ENCODE measurements around the gene CD200R1. TPM values are rescaled to one million over a fixed set of nuclear protein-coding genes. Genes with fewer than 3 reads are reported as not detected.

The CD200R1 gene
- total RNA-seq (2014; rRNA removed; shearing (Covaris generic)) (0.38 TPM in 1 of 2 replicates, not detected in the other), polyA plus RNA-seq (2016; fragmentation: Nextera tagmentation; extraction: Ambion mirVana) (not detected in 2 replicates)

- Histone ChIP-seq H3F3A (ENCODE audit: insufficient read depth) (no peaks in the 10 kb centered on the region), H2AFZ (no peak within 1 kb of the TSS), H3K9ac (no peak within 1 kb of the TSS), H4K20me1 (ENCODE audit: insufficient read depth) (no peaks in the 10 kb centered on the region), H3K27me3 (replicated peaks; ENCODE audit: insufficient read depth) (no peaks in the 10 kb centered on the region), H3K79me2 (ENCODE audit: insufficient read depth) (no peaks in the 10 kb centered on the region), H3K36me3 (ENCODE audit: low read depth) (no peaks in the 10 kb centered on the region), H3K27ac (no peak within 1 kb of the TSS), H3K4me1 (ENCODE audit: insufficient read depth) (no peaks in the 10 kb centered on the region), H3K4me3 (no peak within 1 kb of the TSS), H3K4me2 (ENCODE audit: unreplicated experiment) (no peak within 1 kb of the TSS), H3K9me2 (ENCODE audit: insufficient read depth) (no peaks in the 10 kb centered on the region), H3K9me3 (ENCODE audit: low read depth) (no peaks in the 10 kb centered on the region)
- in situ Hi-C loops (cut with MboI), result loop anchor here (10.0 kb wide), 1 partner anchor 240 kb away; no protein-coding TSS in a partner anchor
- no peak for TF ChIP-seq EZH2 (IDR thresholded peaks at IDR 0.05; ENCODE audit: insufficient read depth, poor library complexity, severe bottlenecking)
- TF ChIP-seq EZH2phosphoT487 (IDR thresholded peaks at IDR 0.05; ENCODE audit: insufficient read depth, low read depth), result no peak
- no peak for DNase-seq
- WGBS, 2 experiments (ENCODE audit: low coverage in 1 of 2, low lambda C conversion rate in 2 of 2, missing lambda C conversion rate in 2 of 2), result 53 to 58% methylated on average over 5 of the region's 5 CpGs
These were observed at the start of gene CD200R1 for GRCh38 chr3:112974894-112975293. Gene CD200R1, minus strand, starts transcription at chr3:112975103. Its CDS starts 246 bp downstream, at chr3:112974857.

- H3K9me3 ChIP-seq (ENCODE audit: low read depth), result no peaks in the 10 kb centered on the region
- no peaks in the 10 kb centered on the region for H3K27me3 ChIP-seq (replicated peaks; ENCODE audit: insufficient read depth)
- H3F3A ChIP-seq (ENCODE audit: insufficient read depth), result peaks cover 10% of the 10 kb centered on the region; the same call in 1 of the 2 replicates
- peaks cover 6% of the 10 kb centered on the region; the same call in 1 of the 2 replicates for H3K36me3 ChIP-seq (ENCODE audit: low read depth)
- H3K4me3 ChIP-seq, result no peak overlapping the region
- in situ Hi-C loops (cut with MboI), result no loop called here
- no peaks in the 10 kb centered on the region for H3K9me2 ChIP-seq (ENCODE audit: insufficient read depth)
- no peak for DNase-seq
- no peak overlapping the region for H3K9ac ChIP-seq
- no peaks in the 10 kb centered on the region for H4K20me1 ChIP-seq (ENCODE audit: insufficient read depth)
- H3K4me1 ChIP-seq (ENCODE audit: insufficient read depth), result peaks cover 18% of the 10 kb centered on the region
- H3K27ac ChIP-seq, result no peak overlapping the region
- H2AFZ ChIP-seq, result no peak overlapping the region
- 94 to 97% methylated on average over 2 of the region's 2 CpGs for WGBS, 2 experiments (ENCODE audit: low coverage in 1 of 2, low lambda C conversion rate in 2 of 2, missing lambda C conversion rate in 2 of 2)
- H3K4me2 ChIP-seq (ENCODE audit: unreplicated experiment), result no peak overlapping the region
- peaks cover 38% of the 10 kb centered on the region for H3K79me2 ChIP-seq (ENCODE audit: insufficient read depth)
- no peak for TF ChIP-seq EZH2 (IDR thresholded peaks at IDR 0.05; ENCODE audit: insufficient read depth, poor library complexity, severe bottlenecking)
- no peak for TF ChIP-seq EZH2phosphoT487 (IDR thresholded peaks at IDR 0.05; ENCODE audit: insufficient read depth, low read depth)
These were observed 46.6 kb upstream of the CD200R1 start for GRCh38 chr3:113021471-113021870.

- Histone ChIP-seq H3K9me2 (ENCODE audit: insufficient read depth) (no peaks in the 10 kb centered on the region), H3K9ac (peak overlapping the region; percentile 97), H2AFZ (peak overlapping the region; percentile 85), H3K27me3 (replicated peaks; ENCODE audit: insufficient read depth) (no peaks in the 10 kb centered on the region), H3K9me3 (ENCODE audit: low read depth) (no peaks in the 10 kb centered on the region), H3K4me2 (ENCODE audit: unreplicated experiment) (peak overlapping the region; percentile 99), H3K36me3 (ENCODE audit: low read depth) (peaks cover 16% of the 10 kb centered on the region; the same call in 1 of the 2 replicates), H4K20me1 (ENCODE audit: insufficient read depth) (no peaks in the 10 kb centered on the region), H3K27ac (peak overlapping the region; percentile 93), H3K4me3 (peak overlapping the region; percentile 100), H3K4me1 (ENCODE audit: insufficient read depth) (peaks cover 18% of the 10 kb centered on the region), H3F3A (ENCODE audit: insufficient read depth) (peaks cover 10% of the 10 kb centered on the region; the same call in 1 of the 2 replicates), H3K79me2 (ENCODE audit: insufficient read depth) (peaks cover 58% of the 10 kb centered on the region)
- TF ChIP-seq EZH2phosphoT487 (IDR thresholded peaks at IDR 0.05; ENCODE audit: insufficient read depth, low read depth) (no peak), EZH2 (IDR thresholded peaks at IDR 0.05; ENCODE audit: insufficient read depth, poor library complexity, severe bottlenecking) (no peak)
- DNase-seq, result peak; percentile 98
- in situ Hi-C loops (cut with MboI), result no loop called here
- whole genome bisulfite sequencing, 2 experiments (ENCODE audit: low coverage in 1 of 2, low lambda C conversion rate in 2 of 2, missing lambda C conversion rate in 2 of 2), result 3% methylated on average over 52 to 54 of the region's 63 CpGs
These were observed 44.6 kb upstream of the CD200R1 start for GRCh38 chr3:113019182-113020137.

GRCh38 chr3:113018536-113019181 is 43.8 kb upstream of the CD200R1 start:
- Histone ChIP-seq H3K36me3 (ENCODE audit: low read depth) (peaks cover 18% of the 10 kb centered on the region), H3K9ac (peak overlapping the region; percentile 97), H3K79me2 (ENCODE audit: insufficient read depth) (peaks cover 66% of the 10 kb centered on the region), H2AFZ (peak overlapping the region; percentile 85), H3K9me3 (ENCODE audit: low read depth) (no peaks in the 10 kb centered on the region), H3F3A (ENCODE audit: insufficient read depth) (peaks cover 10% of the 10 kb centered on the region; the same call in 1 of the 2 replicates), H3K27me3 (replicated peaks; ENCODE audit: insufficient read depth) (no peaks in the 10 kb centered on the region), H3K9me2 (ENCODE audit: insufficient read depth) (no peaks in the 10 kb centered on the region), H3K4me3 (peak overlapping the region; percentile 100), H3K4me2 (ENCODE audit: unreplicated experiment) (peak overlapping the region; percentile 99), H3K4me1 (ENCODE audit: insufficient read depth) (peaks cover 18% of the 10 kb centered on the region), H3K27ac (peak overlapping the region; percentile 93), H4K20me1 (ENCODE audit: insufficient read depth) (no peaks in the 10 kb centered on the region)
- peak; percentile 72 for DNase-seq
- WGBS, 2 experiments (ENCODE audit: low coverage in 1 of 2, low lambda C conversion rate in 2 of 2, missing lambda C conversion rate in 2 of 2), result 1% methylated on average over 12 to 13 of the region's 13 CpGs
- TF ChIP-seq EZH2phosphoT487 (IDR thresholded peaks at IDR 0.05; ENCODE audit: insufficient read depth, low read depth), result no peak
- TF ChIP-seq EZH2 (IDR thresholded peaks at IDR 0.05; ENCODE audit: insufficient read depth, poor library complexity, severe bottlenecking), result no peak
- in situ Hi-C loops (cut with MboI), result no loop called here

Data from GM23248 (cell line).